ENCODE measurements around the gene SDK2.

Gene SDK2

DNA sequence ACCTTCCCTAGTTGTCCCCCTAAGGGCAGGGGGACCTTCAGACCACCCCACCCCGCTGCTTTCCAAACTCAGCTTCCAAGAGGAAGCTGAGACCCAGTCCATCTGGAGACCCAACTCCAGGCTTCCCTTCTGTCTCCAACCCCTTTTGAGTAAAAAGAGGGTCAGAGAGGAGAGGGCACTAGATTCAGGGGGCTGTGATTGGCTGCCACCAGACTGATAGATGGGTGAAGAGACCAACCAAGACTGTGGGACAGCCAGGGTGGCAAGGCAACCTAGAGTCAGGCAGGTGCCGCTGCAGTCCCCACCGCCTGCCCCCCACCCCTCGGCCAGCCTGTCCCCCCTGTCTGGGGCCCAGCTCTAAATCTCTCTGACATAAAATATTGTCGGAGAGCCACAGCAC lies 92.5 kb downstream of the SDK2 start:
- DNase-seq = no peak

DNA sequence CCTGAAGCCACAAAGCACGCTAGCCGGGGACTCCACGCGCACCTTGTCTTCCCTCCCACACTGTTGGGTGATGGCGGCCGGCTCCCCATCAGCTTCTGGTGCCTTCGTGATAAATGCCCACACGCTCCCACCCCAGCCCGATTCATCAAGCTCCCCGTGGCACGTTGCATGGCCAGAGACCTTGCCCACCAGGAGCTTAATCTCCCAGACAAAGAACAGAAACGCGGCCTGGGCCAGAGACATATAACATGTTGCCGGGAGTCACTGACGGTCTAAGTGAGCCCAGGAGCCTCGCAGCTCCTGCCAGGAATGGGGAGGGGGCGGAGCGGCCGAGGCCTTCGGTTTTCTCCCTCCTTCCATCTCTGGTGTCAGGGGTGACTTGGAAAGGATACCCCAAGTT lies 93.1 kb downstream of the SDK2 start:
- no peak for DNase-seq

GRCh38 chr17:73550556-73550955 lies 93.7 kb downstream of the SDK2 start:
- DNase-seq = no peak

DNA sequence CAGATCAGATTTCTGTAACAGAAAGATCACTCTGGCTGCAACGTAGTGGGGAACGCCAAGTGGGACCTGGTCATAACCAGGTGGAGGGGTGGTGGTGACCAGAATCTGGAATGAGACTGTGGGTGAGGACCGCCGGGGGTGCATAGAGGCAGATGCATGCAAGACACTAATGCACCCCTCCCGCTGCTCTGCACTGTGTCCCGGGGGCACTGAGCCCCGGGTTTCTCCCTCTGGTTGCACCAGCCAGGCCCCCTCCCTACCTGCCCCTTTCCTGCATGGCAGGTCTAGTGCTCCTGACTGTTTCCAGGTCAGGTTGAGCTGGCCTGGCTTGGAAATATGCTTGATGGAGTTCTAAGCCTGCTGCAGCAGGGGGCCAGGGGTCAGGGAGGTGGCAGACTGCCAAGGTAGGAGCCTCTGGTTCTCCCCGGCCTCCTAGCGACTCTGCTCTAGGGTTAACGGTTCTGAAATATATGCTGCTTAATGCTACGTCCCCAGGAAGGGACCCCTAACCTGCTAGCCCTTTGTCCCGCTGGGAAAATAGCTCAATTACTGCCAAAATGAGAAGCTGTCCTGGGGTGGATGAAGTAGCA lies 94.3 kb downstream of the SDK2 start:
- no peak for DNase-seq

DNA sequence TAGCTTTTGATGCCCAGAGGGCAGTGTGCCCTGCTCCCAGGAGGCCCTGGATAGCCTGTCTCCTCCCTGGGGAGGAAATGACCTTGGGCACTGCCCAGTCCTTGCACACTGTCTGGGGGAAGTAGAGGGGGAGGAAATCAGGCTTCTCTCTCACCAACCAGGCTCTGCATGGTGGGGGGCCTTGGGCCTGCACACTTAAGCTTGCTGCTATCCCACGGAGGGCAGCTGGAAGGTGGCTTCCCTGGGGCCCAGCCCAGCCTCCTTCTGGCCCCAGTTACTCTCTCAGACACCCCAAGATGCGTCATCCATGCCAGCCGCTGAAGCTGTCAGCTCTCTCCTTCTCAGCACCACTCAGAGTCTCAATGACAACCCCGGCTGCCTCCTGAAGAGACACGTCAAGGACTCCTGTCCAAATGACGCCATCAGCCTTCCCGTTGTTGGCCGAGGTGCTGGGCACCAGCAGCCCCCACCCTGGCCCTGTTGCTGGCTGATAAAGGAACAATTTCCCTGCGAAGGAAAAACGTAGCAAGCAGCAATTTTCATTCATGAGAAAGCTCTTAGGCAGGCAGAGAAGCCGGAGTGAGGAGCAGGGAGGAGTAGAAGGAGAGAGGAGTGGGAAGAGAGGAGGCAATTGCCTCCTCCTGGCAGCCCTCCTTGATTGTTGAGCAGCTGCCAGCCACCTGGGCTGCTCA lies 95.5 kb downstream of the SDK2 start:
- no peak for DNase-seq

DNA sequence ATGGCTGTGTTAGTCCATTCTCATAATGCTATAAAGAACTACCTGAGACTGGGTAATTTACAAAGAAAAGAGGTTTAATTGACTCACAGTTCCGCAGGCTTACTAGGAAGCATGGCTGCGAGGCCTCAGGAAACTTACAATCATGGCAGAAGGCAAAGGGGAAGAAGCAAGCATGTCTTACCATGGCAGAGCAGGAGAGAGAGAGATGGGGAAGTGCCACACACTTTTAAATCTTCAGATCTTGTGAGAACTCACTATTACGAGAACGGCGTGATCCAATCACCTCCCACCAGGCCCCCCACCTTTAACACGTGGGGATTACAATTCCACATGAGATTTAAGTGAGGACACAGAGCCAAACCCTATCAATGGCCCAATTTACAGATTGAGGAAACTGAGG lies 96.5 kb downstream of the SDK2 start:
- no peak for DNase-seq

GRCh38 chr17:73546770-73547536 lies 97.3 kb downstream of the SDK2 start:
- peak; percentile 5 for DNase-seq

DNA sequence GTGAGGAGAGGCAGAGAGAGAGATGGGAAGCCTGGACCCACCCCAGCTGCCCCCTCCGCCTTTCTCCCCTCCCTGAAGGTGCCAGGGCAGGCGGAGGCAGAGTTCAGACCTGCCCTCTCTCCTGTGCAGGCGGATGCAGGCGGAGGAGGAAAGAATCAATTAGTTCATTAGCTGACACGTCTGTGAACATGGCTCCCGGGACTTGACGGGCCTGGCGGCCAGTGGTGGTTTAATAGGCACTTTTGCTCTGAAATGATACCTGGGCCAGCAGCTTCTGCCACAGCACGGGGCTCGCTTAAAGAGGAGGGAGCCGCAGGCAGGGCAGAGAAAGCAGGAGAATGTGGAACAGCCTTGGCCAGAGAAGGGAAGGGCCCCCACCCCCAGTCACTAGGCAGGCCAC lies 98.1 kb downstream of the SDK2 start:
- DNase-seq = no peak

GRCh38 chr17:73545109-73546032 lies 98.9 kb downstream of the SDK2 start:
- no peak for DNase-seq

DNA sequence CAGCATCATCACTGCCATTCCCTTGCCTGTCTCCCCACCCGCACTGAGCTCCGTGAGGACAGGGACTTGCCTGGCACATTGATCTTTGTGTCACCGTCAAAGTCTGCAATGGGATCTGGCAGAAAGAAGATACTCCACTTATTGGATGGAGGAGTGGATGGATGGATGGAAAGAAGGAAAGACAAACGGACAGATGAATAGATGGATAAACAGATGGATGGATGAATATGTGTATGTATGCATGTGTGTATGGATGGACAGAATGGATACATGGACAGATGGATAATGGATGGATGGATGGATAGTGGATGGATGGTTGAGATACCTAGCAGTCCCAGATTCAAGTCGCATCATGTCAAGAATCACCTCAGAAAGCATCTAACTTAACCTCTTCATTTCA lies 99.9 kb downstream of the SDK2 start:
- no peak for DNase-seq

- no peak for DNase-seq
Observed at GRCh38 chr17:73542323-73542722, 101.9 kb downstream of the SDK2 start.

DNA sequence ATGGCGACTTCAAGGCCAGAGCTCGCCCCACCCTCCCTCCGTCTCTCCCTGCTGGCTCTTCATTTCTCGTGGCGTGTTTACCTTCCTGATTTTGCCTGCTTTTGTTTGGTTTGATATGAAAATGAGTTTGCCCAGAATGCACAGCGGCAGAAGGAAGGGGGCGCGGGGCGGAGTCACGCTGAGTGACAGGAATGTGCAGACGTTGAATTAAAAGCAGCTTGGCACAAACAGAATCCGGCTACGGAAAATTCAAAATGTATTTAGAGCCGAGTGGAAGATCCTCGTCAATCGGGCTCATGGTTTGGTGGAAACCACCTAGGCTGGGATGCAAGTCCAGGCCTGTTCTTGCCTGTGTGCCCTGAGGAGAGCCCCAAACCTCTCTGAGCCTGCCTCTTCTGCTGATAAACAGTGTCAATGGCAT lies 102.7 kb downstream of the SDK2 start:
- DNase-seq = no peak

DNA sequence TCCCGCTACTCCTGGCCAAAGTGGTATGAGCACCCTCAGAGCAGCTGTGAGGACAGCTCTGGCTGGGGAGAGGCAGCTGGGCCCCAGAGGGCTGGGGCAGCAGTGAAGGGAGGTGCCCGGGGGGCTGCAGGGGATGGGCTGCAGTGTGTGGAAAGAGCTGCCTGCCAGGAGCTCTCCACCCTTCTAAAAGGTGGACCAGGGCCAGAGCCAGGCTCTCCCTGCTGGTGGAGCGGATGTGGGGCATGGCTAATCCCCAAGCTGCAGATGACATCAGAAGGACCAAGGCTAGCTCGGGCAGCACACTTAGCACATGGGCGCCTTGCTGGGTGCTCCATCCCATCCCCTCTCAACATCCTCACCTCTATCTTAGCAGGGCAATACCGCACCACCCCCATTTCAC lies 103.1 kb downstream of the SDK2 start:
- DNase-seq = no peak

- DNase-seq = no peak
Observed at GRCh38 chr17:73539166-73539565, 105.1 kb downstream of the SDK2 start.

GRCh38 chr17:73538445-73538844 lies 105.8 kb downstream of the SDK2 start:
- no peak for DNase-seq

- DNase-seq = no peak
Observed at GRCh38 chr17:73536700-73537605, 107.3 kb downstream of the SDK2 start.

DNA sequence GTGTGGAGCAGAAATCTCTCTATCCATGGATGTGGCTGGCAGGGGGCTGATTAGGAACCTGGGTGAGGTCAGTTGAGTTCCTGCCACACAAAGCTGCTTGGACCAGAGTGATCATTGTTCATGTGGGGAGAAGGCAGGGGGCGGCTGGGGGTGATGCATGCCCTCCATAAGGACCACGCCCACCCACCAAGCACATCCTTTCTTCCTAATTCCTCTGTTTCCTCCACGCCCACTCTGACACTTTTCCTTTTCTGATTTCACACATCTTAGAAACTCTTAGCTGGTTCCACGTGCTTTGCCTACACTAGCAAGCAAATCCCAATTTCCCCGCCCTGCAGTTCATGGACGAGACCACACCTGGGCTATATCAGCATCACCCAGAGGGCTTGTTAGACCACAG lies 108.5 kb downstream of the SDK2 start:
- no peak for DNase-seq

GRCh38 chr17:73534209-73534909 lies 109.9 kb downstream of the SDK2 start:
- no peak for DNase-seq

GRCh38 chr17:73533781-73534180 lies 110.5 kb downstream of the SDK2 start:
- DNase-seq = no peak

DNA sequence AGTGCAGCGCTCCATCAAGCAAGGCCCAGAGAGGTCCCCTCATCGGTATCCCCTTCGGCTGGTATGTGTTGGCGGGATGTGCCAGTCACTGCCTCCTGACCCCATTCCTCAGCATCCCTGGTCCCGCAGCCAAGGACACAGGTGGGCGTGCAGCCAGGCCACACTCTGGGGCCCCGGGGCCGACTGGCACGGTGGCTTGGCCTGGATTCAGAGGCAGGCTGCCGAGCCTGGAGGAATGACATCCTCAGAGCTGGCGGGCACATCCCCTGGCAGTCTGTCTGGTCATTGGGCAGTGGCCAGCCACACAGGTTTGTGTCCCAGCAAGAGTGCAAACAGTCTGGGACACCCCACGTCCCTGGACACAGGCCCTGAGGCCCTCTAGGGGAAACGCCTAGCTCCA lies 111.1 kb downstream of the SDK2 start:
- no peak for DNase-seq

- no peak for DNase-seq
Observed at GRCh38 chr17:73532421-73532901, 111.8 kb downstream of the SDK2 start.

All from CD4-positive, alpha-beta T cell treated with Interleukin-4 for 4 hours (primary cell).